ENCODE measurements around the gene GRIP2. TPM values are rescaled to one million over a fixed set of nuclear protein-coding genes. Genes with fewer than 3 reads are reported as not detected.

GRIP2 gene
- polyA plus RNA-seq, 3 donors, result not detected

DNA sequence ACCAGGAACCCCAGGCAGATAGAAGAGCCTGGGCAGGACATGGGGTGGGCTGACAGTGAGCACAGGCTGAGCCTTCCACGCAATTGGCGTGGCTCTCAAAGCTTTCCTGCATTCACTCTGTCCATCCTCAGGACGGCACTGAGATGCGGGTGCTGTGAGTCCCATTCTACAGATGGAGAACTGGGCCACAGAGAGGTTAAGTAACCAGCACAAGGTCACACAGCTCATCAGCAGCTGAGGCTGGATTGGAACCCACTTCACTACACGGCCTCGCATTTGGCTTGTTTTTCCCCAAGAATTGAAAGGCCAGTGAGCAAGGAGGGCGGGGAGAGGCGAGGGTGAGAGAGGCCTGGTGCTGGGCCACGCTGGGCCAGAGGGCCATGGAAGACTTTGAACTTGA is 36.0 kb upstream of the GRIP2 start:
- no peak overlapping the region for H3K4me2 ChIP-seq (replicated peaks; ENCODE audit: extremely low read depth, low read length, poor library complexity, severe bottlenecking)
- Mint-ChIP-seq H3K4me3 (no peak overlapping the region), H3K4me1 (no peaks in the 10 kb centered on the region), H3K9me3 (no peaks in the 10 kb centered on the region), H3K27me3 (ENCODE audit: low read depth in 3 of 3) (peaks cover 0 to 3% (median 3%) of the 10 kb centered on the region in 3 donors), H3K27ac (peak overlapping the region in 1 of 7 donors; percentile 76), H3K36me3 (no peaks in the 10 kb centered on the region)
- no peaks in the 10 kb centered on the region for H3K4me1 ChIP-seq (ENCODE audit: control insufficient read depth in 1 of 2, insufficient read depth in 2 of 2, low read length in 2 of 2)
- no peaks in the 10 kb centered on the region for H3K79me2 ChIP-seq (ENCODE audit: insufficient read depth, low read length)
- H3K36me3 ChIP-seq (replicated peaks in 1 of 2; ENCODE audit: control insufficient read depth in 1 of 2, insufficient read depth in 2 of 2, low read length in 2 of 2), result no peaks in the 10 kb centered on the region
- TF ChIP-seq, protein P1, sequence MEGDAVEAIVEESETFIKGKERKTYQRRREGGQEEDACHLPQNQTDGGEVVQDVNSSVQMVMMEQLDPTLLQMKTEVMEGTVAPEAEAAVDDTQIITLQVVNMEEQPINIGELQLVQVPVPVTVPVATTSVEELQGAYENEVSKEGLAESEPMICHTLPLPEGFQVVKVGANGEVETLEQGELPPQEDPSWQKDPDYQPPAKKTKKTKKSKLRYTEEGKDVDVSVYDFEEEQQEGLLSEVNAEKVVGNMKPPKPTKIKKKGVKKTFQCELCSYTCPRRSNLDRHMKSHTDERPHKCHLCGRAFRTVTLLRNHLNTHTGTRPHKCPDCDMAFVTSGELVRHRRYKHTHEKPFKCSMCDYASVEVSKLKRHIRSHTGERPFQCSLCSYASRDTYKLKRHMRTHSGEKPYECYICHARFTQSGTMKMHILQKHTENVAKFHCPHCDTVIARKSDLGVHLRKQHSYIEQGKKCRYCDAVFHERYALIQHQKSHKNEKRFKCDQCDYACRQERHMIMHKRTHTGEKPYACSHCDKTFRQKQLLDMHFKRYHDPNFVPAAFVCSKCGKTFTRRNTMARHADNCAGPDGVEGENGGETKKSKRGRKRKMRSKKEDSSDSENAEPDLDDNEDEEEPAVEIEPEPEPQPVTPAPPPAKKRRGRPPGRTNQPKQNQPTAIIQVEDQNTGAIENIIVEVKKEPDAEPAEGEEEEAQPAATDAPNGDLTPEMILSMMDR (IDR thresholded peaks at IDR 0.05), result no peak
- H3K9ac ChIP-seq (ENCODE audit: insufficient read depth, low read length, poor library complexity, severe bottlenecking), result no peak overlapping the region
- H3K9me3 ChIP-seq (replicated peaks in 1 of 2; ENCODE audit: control insufficient read depth in 1 of 2, insufficient read depth in 1 of 2, low read length in 2 of 2), result no peaks in the 10 kb centered on the region
- 94% methylated on average over 9 of the region's 9 CpGs for WGBS (ENCODE audit: insufficient coverage)
- intact Hi-C loops (cut with micrococcal nuclease), result no loop called here
- no peak overlapping the region for H3K4me3 ChIP-seq (replicated peaks in 1 of 3; ENCODE audit: low read depth in 2 of 3, low read length in 3 of 3)
- no peak for DNase-seq
- no peaks in the 10 kb centered on the region for H4K20me1 ChIP-seq (ENCODE audit: insufficient read depth, low read length)
- no peak overlapping the region for H3K27ac ChIP-seq (ENCODE audit: low read depth in 1 of 2, low read length in 2 of 2)
- H2AFZ ChIP-seq (ENCODE audit: insufficient read depth, low read depth, low read length, poor library complexity, severe bottlenecking), result no peak overlapping the region
- H3K27me3 ChIP-seq (ENCODE audit: control insufficient read depth in 2 of 2, insufficient read depth in 2 of 2, low read length in 2 of 2), result no peaks in the 10 kb centered on the region

DNA sequence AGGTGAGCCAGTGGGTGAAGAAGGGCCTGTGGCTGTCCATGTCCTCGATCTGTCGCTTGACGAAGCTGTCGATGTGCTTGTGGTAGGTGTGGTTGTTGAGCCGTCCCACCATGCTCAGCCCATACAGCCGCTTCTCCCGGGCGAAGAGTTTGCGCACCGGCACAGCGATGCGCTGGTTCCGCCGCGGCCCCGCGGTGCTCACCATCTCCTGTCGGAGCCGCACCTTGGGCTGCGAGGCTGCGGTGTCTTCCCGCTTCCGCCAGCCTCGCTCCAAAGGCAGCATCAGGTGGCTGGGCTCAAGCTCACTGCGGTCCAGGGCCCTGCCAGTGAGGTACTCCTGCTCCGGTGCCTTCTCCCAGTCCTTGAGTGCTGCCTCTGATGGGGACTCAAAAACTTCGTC is 34.0 kb upstream of the GRIP2 start:
- Mint-ChIP-seq H3K9me3 (no peaks in the 10 kb centered on the region), H3K27ac (no peak overlapping the region), H3K4me3 (no peak overlapping the region), H3K36me3 (no peaks in the 10 kb centered on the region), H3K27me3 (ENCODE audit: low read depth in 3 of 3) (peaks cover 3 to 5% (median 4%) of the 10 kb centered on the region in 3 donors), H3K4me1 (peaks cover 9% of the 10 kb centered on the region)
- Histone ChIP-seq H3K27ac (ENCODE audit: low read depth in 1 of 2, low read length in 2 of 2) (no peak overlapping the region), H3K4me3 (replicated peaks in 1 of 3; ENCODE audit: low read depth in 2 of 3, low read length in 3 of 3) (no peak overlapping the region), H3K4me2 (replicated peaks; ENCODE audit: extremely low read depth, low read length, poor library complexity, severe bottlenecking) (no peak overlapping the region), H4K20me1 (ENCODE audit: insufficient read depth, low read length) (no peaks in the 10 kb centered on the region), H2AFZ (ENCODE audit: insufficient read depth, low read depth, low read length, poor library complexity, severe bottlenecking) (no peak overlapping the region), H3K4me1 (ENCODE audit: control insufficient read depth in 1 of 2, insufficient read depth in 2 of 2, low read length in 2 of 2) (peaks cover 0 to 4% of the 10 kb centered on the region in 2 donors), H3K9ac (ENCODE audit: insufficient read depth, low read length, poor library complexity, severe bottlenecking) (no peak overlapping the region), H3K36me3 (replicated peaks in 1 of 2; ENCODE audit: control insufficient read depth in 1 of 2, insufficient read depth in 2 of 2, low read length in 2 of 2) (no peaks in the 10 kb centered on the region), H3K79me2 (ENCODE audit: insufficient read depth, low read length) (no peaks in the 10 kb centered on the region), H3K27me3 (ENCODE audit: control insufficient read depth in 2 of 2, insufficient read depth in 2 of 2, low read length in 2 of 2) (no peaks in the 10 kb centered on the region), H3K9me3 (replicated peaks in 1 of 2; ENCODE audit: control insufficient read depth in 1 of 2, insufficient read depth in 1 of 2, low read length in 2 of 2) (no peaks in the 10 kb centered on the region)
- TF ChIP-seq, protein P1 (IDR thresholded peaks at IDR 0.05), result no peak
- WGBS (ENCODE audit: insufficient coverage), result 79% methylated on average over 27 of the region's 27 CpGs
- no peak for DNase-seq
- intact Hi-C loops (cut with micrococcal nuclease), result no loop called here

Measured in CD14-positive monocyte (primary cell).